K562 (cell line): Measurements from ENCODE around the gene MEIS2. TPM values are rescaled to one million over a fixed set of nuclear protein-coding genes. Genes with fewer than 3 reads are reported as not detected.
A peak's percentile ranks its signal among the peaks of the same experiment; 100 is the strongest.

Experiments
- ATAC-seq: fragments of 200-7000 bp; cut with Tn5 transposase; 3 replicates; pipeline ENCODE4 v1.9.1; 2020; ENCODE audit warnings: moderate library complexity
- BruUV-seq: library from RNA; stranded (reverse); fragments of 400-500 nt; replicated peaks from 2 replicates; lab custom pipeline; 2021; lab: Mats Ljungman, UMichigan
- CTCF ChIA-PET: fragments of 300-600 bp; formaldehyde crosslinking; extraction: SDS; loops from one replicate; lab custom pipeline; 2021; ENCODE audit warnings: low intra/inter-chr PET ratio; lab: Yijun Ruan, JAX
- POLR2A ChIA-PET: fragments of 300-600, 350-650 bp; sonication (Branson Sonifier 250); formaldehyde crosslinking; extraction: SDS; loops from one replicate; lab custom pipeline; 2021; ENCODE audit warnings: antibody characterized with exemption, inconsistent platforms; lab: Yijun Ruan, JAX
- DNase-seq, 4 experiments: peaks; one replicate each; pipeline versions ENCODE4 v3.0.0 to v3.0.0-alpha.2; 2011 to 2018; ENCODE audit warnings: low spot score in 3 of 4, mixed read lengths in 3 of 4; ENCODE audit errors: extremely low read depth in 1 of 4
- FAIRE-seq: peaks from 2 replicates; lab custom pipeline; 2011; peaks lifted over from hg19 to GRCh38; lab: Jason Lieb, UNC
- H2AFZ ChIP-seq: 2 replicates; pipeline ENCODE4 v1.6.0; 2011; ENCODE audit warnings: low read depth, low read length, control low read depth, inconsistent platforms
- H3K27ac ChIP-seq: fragments of 200-600 bp; 3 replicates; pipeline ENCODE4 v1.8.0; 2011; ENCODE audit warnings: low read depth, mild to moderate bottlenecking, control low read depth, inconsistent platforms, low read length, moderate library complexity, mixed read lengths; ENCODE audit errors: extremely low read depth
- H3K27me3 ChIP-seq, 2 experiments: fragments of 300-600 bp in 1 of 2; 2 replicates in 1 of 2; 3 replicates in 1 of 2; pipeline versions ENCODE4 v1.6.0 to v1.8.0; 2011; ENCODE audit warnings: inconsistent platforms in 2 of 2, low read length in 2 of 2, mild to moderate bottlenecking in 1 of 2, mixed read lengths in 1 of 2, moderate library complexity in 1 of 2; ENCODE audit not compliant: control insufficient read depth in 2 of 2, insufficient read depth in 2 of 2
- H3K36me3 ChIP-seq: fragments of 300-600 bp; 3 replicates; pipeline ENCODE4 v1.8.0; 2011; ENCODE audit warnings: mild to moderate bottlenecking, low read length, inconsistent platforms; ENCODE audit not compliant: control insufficient read depth, insufficient read depth
- H3K4me1 ChIP-seq, 2 experiments: fragments of 200-600 bp in 1 of 2; replicated peaks in 1 of 2; 2 replicates in 1 of 2; 3 replicates in 1 of 2; pipeline versions ENCODE4 v1.5.1 to v1.8.0; 2011; ENCODE audit warnings: inconsistent platforms in 2 of 2, low read length in 2 of 2, mild to moderate bottlenecking in 1 of 2, mixed read lengths in 1 of 2, moderate library complexity in 1 of 2; ENCODE audit not compliant: control insufficient read depth in 2 of 2, insufficient read depth in 2 of 2
- H3K4me2 ChIP-seq: 2 replicates; pipeline ENCODE4 v1.6.1; 2011; ENCODE audit warnings: low read length, control low read depth, inconsistent platforms, mixed read lengths; ENCODE audit not compliant: insufficient read depth
- H3K4me3 ChIP-seq: fragments of 200-600 bp; sonication (generic), shearing (Covaris generic); 2 replicates; pipeline ENCODE4 v1.5.1; 2016; ENCODE audit warnings: control low read depth, inconsistent platforms
- H3K79me2 ChIP-seq: fragments of 200-600 bp; 3 replicates; pipeline ENCODE4 v1.8.0; 2011; ENCODE audit warnings: low read length, inconsistent platforms; ENCODE audit not compliant: control insufficient read depth, insufficient read depth
- H3K9ac ChIP-seq, 2 experiments: 2 replicates each; pipeline versions ENCODE4 v1.6.0 to v1.6.1; 2011; ENCODE audit warnings: low read depth in 2 of 2, low read length in 2 of 2, control low read depth in 1 of 2, inconsistent platforms in 1 of 2, mild to moderate bottlenecking in 1 of 2, mixed read lengths in 1 of 2; ENCODE audit not compliant: insufficient read depth in 1 of 2
- H3K9me1 ChIP-seq: one replicate; pipeline ENCODE4 v1.6.0; 2011; ENCODE audit warnings: inconsistent platforms, mild to moderate bottlenecking, low read length, moderate library complexity; ENCODE audit not compliant: control insufficient read depth, insufficient read depth
- H3K9me3 ChIP-seq: replicated peaks from 2 replicates; pipeline ENCODE4 v1.5.1; 2011; ENCODE audit warnings: low read depth, low read length, inconsistent platforms; ENCODE audit not compliant: control insufficient read depth, insufficient read depth
- H4K20me1 ChIP-seq: replicated peaks from 2 replicates; pipeline ENCODE4 v1.6.1; 2011; ENCODE audit warnings: low read length, inconsistent platforms, mixed read lengths; ENCODE audit not compliant: control insufficient read depth, insufficient read depth
- FOXP1 ChIP-seq: sonication (generic); formaldehyde crosslinking; IDR thresholded peaks from 2 replicates; pipeline ENCODE4 v1.8.0; 2022; ENCODE audit warnings: mild to moderate bottlenecking, missing genetic modification reagents
- GATAD2A ChIP-seq: fragments of 450-650 bp; IDR thresholded peaks from 2 replicates; pipeline ENCODE4 v1.6.1; 2017
- RAD21 ChIP-seq, 2 experiments: fragments of 250-450 bp in 1 of 2; fragments of 450-650 bp in 1 of 2; sonication (Bioruptor Pico) in 1 of 2; formaldehyde crosslinking in 1 of 2; IDR thresholded peaks in 1 of 2; conservative IDR thresholded peaks in 1 of 2; 2 replicates each; pipeline versions ENCODE4 v1.4.0 to v1.8.0; 2020 to 2022; ENCODE audit warnings: mild to moderate bottlenecking in 2 of 2, moderate library complexity in 1 of 2
- RBM14 ChIP-seq: fragments of 200-400 bp; formaldehyde crosslinking; IDR thresholded peaks from 2 replicates; pipeline ENCODE4 v1.6.1; 2018; ENCODE audit warnings: low read depth, mild to moderate bottlenecking, low read length, moderate library complexity, borderline replicate concordance; ENCODE audit not compliant: insufficient read depth
- SPI1 ChIP-seq: IDR thresholded peaks from 2 replicates; pipeline ENCODE4 v1.6.1; 2011; ENCODE audit warnings: low read depth, low read length, control low read depth, borderline replicate concordance
- WGBS: fragments of 100-300 bp; shearing (Covaris generic); methylation state at CpG from one replicate; pipeline ENCODE4 v1.1.6; 2016; ENCODE audit warnings: low coverage, mixed read lengths; ENCODE audit not compliant: insufficient coverage; ENCODE audit errors: missing lambda C conversion rate; 5-methylcytosine and 5-hydroxymethylcytosine counted together
- in situ Hi-C: fragments of 300-500 bp; cut with MboI; formaldehyde crosslinking; loops from 4 replicates; pipeline ENCODE4 v1.15.0; 2018; ENCODE audit warnings: inconsistent platforms, mixed read lengths
- intact Hi-C: fragments of 100-400 bp; cut with micrococcal nuclease; formaldehyde crosslinking; loops from 2 replicates; pipeline ENCODE4 v1.14.2; 2022
- polyA plus RNA-seq, 8 experiments: library from polyadenylated mRNA; depleted of rRNA in 4 of 8; stranded (reverse) in 5 of 8; unstranded in 3 of 8; fragments of >200 nt; fragmentation: Nextera tagmentation in 2 of 8; fragmentation: Illumina TruSeq in 1 of 8; extraction: Ambion mirVana in 2 of 8; extraction: Trizol in 1 of 8; gene quantifications; 2 replicates each; pipeline versions ENCODE4 v1.2.1 to v1.2.3, GENCODE V29; 2011 to 2014; ENCODE audit warnings: inconsistent platforms in 1 of 8, missing spikeins in 1 of 8
- total RNA-seq, 7 experiments: library from RNA; depleted of rRNA in 6 of 7; stranded (reverse); fragments of >200 nt in 6 of 7; fragmentation: Illumina TruSeq in 2 of 7; extraction: Trizol in 2 of 7; gene quantifications; 2 replicates each; pipeline versions ENCODE4 v1.2.1 to v1.2.3, GENCODE V29; 2011 to 2021; ENCODE audit warnings: low replicate concordance in 1 of 7
- TF ChIP-seq, protein P1 (sequence below), 3 experiments: IDR thresholded peaks in 2 of 3; conservative IDR thresholded peaks in 1 of 3; 2 replicates each; pipeline ENCODE4 v1.5.1; 2011 to 2012; ENCODE audit warnings: low read length in 3 of 3, mild to moderate bottlenecking in 3 of 3, control low read depth in 2 of 3, improper control_type of control experiment in 1 of 3, inconsistent platforms in 1 of 3, low read depth in 1 of 3, mixed read lengths in 1 of 3, moderate library complexity in 1 of 3; ENCODE audit not compliant: insufficient read depth in 2 of 3
- TF ChIP-seq, protein P2 (sequence below): sonication (generic); formaldehyde crosslinking; IDR thresholded peaks from 2 replicates; pipeline ENCODE4 v1.8.1; 2022; ENCODE audit warnings: missing genetic modification reagents

MEIS2 gene
- total and polyA plus RNA-seq, 9 of the 15 experiments (the other 6 are each of a cell fraction or from before 2014, with no cell fraction given): 7.5 to 64.2 (median 22.3) TPM

DNA sequence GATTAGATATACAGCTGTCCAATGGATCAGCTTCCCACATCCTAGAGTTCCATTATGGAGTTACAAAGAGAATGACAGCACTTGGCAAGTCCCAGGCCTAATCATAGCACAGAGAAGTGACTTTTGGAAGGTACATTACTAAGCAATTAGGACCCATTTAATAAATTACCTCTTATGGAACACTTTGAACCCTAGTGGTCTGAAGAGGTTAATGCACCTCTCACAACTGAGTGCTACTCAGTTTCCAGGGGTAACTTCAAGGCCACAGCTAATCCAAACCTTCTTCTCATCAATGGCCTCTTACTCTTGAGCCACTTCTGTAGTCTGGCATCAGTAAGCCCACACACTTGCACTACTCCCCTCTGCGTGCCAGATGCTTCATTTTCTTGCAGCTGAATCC lies 34.9 kb upstream of the MEIS2 start:
- Histone ChIP-seq H3K9ac (no peak overlapping the region), H3K4me3 (no peak overlapping the region), H3K9me3 (no peaks in the 10 kb centered on the region), H3K4me1 (no peaks in the 10 kb centered on the region), H2AFZ (no peak overlapping the region), H3K4me2 (no peak overlapping the region), H4K20me1 (no peaks in the 10 kb centered on the region), H3K9me1 (no peaks in the 10 kb centered on the region), H3K27ac (no peak overlapping the region), H3K36me3 (no peaks in the 10 kb centered on the region), H3K27me3 (no peaks in the 10 kb centered on the region; a peak in 1 of 5 replicates), H3K79me2 (no peaks in the 10 kb centered on the region)
- FAIRE-seq: peak; percentile 55
- ATAC-seq: peak; percentile 90
- CTCF ChIA-PET: interaction anchor here (0.6 to 3.0 kb wide), 4 partner anchors 251 to 1709 kb away, joined by 3 to 48 read pairs (median 4); no protein-coding TSS in a partner anchor
- peak; percentile 16 to 50 (median 40) for DNase-seq
- no peak for TF ChIP-seq SPI1
- TF ChIP-seq GATAD2A: no peak
- TF ChIP-seq, protein P1, sequence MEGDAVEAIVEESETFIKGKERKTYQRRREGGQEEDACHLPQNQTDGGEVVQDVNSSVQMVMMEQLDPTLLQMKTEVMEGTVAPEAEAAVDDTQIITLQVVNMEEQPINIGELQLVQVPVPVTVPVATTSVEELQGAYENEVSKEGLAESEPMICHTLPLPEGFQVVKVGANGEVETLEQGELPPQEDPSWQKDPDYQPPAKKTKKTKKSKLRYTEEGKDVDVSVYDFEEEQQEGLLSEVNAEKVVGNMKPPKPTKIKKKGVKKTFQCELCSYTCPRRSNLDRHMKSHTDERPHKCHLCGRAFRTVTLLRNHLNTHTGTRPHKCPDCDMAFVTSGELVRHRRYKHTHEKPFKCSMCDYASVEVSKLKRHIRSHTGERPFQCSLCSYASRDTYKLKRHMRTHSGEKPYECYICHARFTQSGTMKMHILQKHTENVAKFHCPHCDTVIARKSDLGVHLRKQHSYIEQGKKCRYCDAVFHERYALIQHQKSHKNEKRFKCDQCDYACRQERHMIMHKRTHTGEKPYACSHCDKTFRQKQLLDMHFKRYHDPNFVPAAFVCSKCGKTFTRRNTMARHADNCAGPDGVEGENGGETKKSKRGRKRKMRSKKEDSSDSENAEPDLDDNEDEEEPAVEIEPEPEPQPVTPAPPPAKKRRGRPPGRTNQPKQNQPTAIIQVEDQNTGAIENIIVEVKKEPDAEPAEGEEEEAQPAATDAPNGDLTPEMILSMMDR (IDR thresholded peaks at IDR 0.05 in 2 of 3, conservative IDR thresholded peaks at IDR 0.05 in 1 of 3; ENCODE audit: insufficient read depth in 2 of 3, low read depth in 1 of 3, low read length in 3 of 3): peak in 2 of 3 experiments; percentile 35 to 38; a peak in 4 of 6 replicates
- TF ChIP-seq RBM14: no peak
- TF ChIP-seq FOXP1: no peak
- TF ChIP-seq, protein P2, sequence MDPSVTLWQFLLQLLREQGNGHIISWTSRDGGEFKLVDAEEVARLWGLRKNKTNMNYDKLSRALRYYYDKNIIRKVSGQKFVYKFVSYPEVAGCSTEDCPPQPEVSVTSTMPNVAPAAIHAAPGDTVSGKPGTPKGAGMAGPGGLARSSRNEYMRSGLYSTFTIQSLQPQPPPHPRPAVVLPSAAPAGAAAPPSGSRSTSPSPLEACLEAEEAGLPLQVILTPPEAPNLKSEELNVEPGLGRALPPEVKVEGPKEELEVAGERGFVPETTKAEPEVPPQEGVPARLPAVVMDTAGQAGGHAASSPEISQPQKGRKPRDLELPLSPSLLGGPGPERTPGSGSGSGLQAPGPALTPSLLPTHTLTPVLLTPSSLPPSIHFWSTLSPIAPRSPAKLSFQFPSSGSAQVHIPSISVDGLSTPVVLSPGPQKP: no peak
- TF ChIP-seq RAD21 (CRISPR knock-in tag; conservative IDR thresholded peaks at IDR 0.05 in 1 of 2, IDR thresholded peaks at IDR 0.05 in 1 of 2): peak in 1 of 2 experiments; percentile 14; a peak in 1 of 4 replicates
- POLR2A ChIA-PET: no interaction called here
- no TSS peak for BruUV-seq
- 0% methylated on average over 1 of the region's 1 CpG for WGBS
- in situ Hi-C loops: loop anchor here (25.0 kb wide), 1 partner anchor 1848 kb away; no protein-coding TSS in a partner anchor
- intact Hi-C loops: loop anchor here (10.0 kb wide), 1 partner anchor 1620 kb away; no protein-coding TSS in a partner anchor
